GM18508 (cell line): ENCODE data around the gene DDX31.

Experiments
- ATAC-seq: cut with Tn5 transposase; IDR thresholded peaks from one replicate; pipeline ENCODE4 v1.9.1; 2021; ENCODE audit warnings: moderate number of reproducible peaks; ENCODE audit not compliant: insufficient read depth, unreplicated experiment

Gene DDX31

GRCh38 chr9:132600326-132600984, 69.3 kb downstream of the DDX31 start:
- ATAC-seq = no peak

DNA sequence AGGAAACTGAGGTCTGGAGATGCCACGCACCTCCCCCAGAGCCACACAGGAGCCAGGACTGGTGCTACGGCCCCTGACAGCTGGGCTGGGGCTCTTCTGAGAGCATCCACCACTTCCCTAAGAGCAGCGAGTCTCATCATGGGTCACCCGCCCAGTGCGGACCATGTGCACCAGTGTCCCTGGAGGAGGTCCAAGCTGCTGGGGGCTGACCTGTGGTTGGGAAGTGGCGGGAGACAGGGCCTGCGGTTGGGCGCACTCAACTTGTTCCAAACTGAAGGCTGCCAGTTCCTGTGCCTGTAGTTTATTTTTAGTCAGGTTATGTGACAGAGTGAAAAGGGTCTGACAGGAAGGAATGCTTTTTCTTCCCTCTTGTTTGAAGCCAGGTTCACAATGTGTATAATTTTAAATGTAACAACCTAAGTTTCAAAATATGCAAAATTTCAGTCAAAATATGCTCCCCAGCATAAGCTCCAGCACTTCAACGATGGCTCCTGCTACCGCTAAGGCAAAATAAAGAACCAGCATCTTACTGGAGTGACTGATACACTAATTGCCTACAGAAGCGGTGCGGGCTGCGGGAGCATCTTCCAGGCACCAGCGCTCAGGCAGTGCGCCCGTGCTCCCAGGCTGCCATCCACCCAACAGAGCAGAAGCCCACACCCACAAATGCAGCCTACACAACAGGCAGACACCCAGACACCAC, 72.6 kb downstream of the DDX31 start:
- no peak for ATAC-seq

DNA sequence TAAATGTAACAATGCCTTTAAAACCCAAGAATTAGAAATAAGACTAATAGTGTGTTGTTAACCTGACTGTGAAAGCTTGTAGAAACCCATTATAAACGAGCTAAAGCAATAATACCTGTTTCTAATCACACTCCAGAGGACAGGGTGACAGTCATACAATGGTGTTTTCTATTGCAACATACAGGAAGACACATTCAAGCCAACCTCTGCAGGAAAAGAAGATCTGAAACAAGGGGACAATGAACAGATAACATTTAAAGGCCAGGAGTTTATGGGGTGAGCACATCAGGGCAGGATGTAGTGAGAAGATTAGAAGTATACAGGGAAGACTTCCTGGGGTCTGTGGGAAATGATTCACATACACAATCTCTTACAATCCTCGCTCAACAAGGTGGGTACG, 73.6 kb downstream of the DDX31 start:
- ATAC-seq = no peak

DNA sequence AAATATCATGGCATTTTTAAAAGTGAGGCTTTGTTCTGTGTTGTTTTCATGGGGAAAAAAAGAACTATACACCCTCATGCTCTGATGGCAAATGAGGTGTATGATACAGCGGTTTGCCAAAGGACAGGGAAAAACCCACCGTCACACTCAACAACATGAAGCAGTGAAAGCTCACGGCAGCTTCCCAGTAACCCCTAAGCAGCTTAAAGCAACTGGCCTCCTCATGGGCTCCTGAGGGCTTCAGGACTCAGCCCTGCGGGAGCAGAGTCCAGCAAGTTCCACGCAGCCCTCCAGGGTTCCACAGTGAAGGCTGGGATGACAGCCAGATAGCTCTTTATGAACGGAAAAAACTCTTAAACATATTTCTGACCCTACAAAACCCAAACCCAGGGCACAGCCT, 74.5 kb downstream of the DDX31 start:
- ATAC-seq = no peak

- no peak for ATAC-seq
Measured at GRCh38 chr9:132594412-132594811, 75.4 kb downstream of the DDX31 start.

- ATAC-seq = no peak
Measured at GRCh38 chr9:132592451-132592850, 77.3 kb downstream of the DDX31 start.

DNA sequence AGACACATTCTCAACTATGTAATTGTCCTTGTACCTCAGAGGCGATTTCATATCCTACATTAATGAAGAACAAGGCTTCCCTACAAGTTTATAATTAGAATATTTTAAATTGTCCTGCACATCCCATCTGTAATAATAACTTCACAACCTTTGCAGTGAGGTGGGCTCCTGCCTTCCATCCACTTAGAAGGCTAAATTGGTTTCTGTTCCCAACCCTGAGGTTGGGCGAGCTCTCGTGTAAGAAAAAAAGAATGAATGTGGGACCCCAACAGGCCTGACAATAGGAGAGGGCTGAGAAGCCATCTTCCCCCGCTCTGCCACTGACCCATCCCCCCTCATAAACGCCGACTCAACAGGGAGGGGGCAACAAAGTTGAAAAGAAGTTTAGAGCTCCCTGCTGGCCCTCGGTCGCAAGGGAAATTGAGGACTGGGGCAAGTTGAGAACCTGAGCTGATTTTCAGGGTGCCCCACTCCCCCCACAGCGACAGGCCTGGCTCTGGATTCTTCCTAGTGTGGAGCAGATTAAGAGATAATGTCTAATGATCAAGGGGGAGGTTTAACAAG, 78.0 kb downstream of the DDX31 start:
- ATAC-seq = no peak

DNA sequence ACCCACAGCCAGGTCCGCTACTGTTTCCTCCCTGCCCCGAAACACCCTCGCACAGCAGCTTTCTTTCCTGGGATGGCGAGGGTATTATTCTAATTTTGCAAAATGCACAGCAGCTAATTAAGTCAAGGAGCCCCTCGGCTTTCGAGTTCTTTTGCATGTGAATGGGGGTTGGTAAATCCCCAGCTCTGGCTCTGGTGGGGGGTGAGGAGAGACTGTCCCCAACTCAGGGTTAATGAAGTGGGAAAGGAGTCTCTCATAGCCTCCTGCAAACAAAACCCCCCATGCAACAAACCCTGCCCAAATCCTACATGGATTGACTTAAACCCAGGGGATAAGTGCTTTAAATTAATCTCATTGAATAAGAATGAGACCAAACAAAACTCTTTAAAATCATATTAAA, 78.5 kb downstream of the DDX31 start:
- no peak for ATAC-seq

- ATAC-seq = no peak
Measured at GRCh38 chr9:132590318-132591182, 79.2 kb downstream of the DDX31 start.

- no peak for ATAC-seq
Measured at GRCh38 chr9:132590037-132590317, 79.8 kb downstream of the DDX31 start.

- ATAC-seq = no peak
Measured at GRCh38 chr9:132589148-132590036, 80.4 kb downstream of the DDX31 start.

GRCh38 chr9:132588501-132589147, 81.2 kb downstream of the DDX31 start:
- no peak for ATAC-seq

GRCh38 chr9:132588098-132588497, 81.7 kb downstream of the DDX31 start:
- no peak for ATAC-seq

DNA sequence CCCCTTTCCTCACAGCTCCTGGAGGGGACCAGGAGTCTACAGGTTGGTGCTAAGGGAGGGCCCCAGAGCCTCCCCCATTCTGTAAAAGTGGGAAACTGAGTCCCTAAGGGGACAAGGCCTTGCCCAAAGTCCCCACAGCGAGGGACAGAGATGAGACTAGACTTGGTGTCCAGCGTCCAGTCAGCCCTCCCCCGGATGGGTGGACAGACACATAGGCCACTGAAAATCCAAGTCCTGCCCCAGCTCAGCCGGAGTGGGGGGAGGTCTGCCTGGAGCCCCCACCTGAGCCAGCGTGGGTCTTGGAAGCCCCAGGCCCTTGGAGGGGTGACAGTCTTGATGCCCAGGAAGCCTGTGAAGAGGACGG, 82.2 kb downstream of the DDX31 start:
- ATAC-seq = no peak

DNA sequence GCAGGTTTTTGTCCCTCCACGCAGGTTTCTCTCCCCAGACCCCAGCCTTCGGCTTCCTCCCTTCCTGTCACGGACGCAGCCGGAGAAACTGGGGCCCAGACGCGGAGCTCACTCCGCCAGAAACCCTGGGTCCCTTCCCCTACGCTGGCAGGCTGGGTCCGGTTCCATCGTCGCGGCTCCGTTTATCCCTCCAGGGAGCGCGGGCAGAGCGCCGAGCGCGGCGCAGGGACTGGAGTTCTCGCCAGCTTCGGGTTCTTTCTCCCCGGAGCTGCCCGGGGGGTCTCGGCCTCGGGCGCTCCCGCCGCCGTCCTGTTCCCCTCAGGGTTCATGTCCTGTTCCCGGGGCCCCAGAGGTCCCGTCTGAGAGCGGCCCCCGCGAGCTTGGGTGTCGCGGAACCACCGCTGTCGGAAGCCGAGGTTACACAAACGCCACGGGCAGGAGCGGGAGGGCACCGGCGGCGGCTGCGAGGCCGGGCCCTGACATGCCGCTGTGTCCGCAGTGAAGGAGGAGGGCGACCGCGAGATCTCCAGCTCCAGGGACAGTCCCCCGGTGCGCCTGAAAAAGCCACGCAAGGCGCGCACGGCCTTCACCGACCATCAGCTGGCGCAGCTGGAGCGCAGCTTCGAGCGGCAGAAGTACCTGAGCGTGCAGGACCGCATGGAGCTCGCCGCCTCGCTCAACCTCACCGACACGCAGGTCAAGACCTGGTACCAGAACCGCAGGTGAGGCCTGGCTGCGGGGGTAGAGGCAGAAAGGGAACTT, 82.8 kb downstream of the DDX31 start:
- no peak for ATAC-seq

DNA sequence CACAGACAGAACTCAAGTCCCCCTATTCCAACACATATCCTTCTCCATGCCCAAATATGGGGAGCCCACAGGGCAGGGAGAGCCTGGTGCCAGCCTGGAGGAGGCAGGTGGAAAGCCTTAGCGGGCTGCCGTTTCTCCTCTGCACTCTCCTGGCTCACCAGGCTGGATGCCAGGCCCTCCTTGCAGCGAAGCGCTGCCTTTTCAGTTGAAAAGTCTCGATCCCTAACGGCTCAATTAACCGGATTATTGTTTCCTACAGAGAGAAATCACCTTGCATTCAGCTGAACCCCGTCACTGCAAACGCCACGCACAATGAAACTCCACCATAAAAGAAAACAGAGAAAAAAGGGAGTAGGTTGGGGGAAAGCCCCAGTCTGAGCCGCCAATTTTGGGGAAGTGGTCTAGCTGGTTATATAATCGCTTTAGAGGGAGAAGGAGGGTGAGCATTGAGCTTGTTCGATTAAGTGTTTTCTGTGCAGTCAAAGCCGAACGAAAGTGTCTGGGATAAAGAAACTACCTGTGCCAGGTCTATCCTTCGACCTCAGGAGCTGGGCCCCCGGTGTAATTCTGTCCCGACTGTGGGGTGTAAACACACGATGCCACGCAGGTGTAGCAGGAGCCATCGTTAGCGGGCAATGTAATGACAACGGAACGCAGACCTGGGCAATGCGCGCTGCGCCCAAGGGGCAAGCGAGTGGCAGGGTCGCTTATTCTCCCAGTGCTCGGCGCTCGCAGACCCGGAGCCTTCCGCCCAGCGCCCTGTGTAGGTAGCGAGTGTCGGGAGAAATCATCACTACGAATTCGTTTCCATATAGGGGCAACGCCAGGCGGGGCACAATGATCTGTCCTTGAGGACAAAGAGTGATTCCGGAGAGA, 83.6 kb downstream of the DDX31 start:
- ATAC-seq = no peak

DNA sequence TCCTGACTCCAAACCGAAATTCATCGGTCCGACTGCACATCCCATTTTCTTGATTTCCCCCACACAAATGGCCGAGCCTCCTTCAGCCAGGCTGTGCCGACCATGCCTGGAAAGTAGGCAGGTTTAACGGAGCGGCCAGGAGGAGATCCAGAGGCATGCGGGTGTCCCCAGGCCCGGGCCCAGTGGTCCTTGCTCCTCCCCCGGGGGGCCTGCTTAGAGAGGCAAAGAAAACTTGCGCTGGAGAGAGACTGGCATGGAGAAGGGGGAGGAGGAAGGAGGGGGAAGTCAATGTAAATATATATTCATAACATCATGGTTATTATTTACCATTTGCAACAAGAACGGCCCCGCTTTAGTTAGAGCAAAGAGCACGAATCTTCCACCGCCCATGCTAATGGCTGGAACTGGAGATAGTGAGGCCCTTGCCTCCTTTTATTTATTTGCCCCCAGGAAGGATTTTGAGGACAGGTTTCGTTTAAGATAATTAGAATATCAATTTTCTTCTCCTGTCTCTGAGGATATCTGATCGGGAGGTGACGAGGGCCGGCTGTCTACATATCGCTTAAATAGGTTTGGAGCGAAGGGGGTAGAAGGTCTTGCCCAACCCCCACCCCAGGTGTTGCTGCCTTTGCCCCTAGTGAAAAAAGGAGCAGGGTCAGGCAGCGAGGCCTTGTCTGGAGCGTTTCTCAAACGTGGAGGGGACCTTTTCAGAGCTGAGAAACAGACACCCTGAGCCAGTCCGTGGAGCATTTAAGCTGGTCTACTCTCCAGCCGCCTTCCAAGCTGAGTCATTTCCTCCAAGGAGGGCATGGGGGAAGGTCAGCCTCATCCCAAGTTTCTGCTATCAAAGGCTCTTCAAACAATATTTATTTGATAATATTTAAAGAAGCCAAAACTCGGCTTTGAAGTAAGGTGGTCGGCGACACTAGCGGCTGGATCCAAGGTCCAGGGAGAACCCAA, 84.9 kb downstream of the DDX31 start:
- no peak for ATAC-seq
